AG04449 (cell line): ENCODE results near the gene SHROOM2.
"Not testable (repeated sequence)": the region's sequence is repeated elsewhere in the genome, so short reads cannot be mapped to it uniquely, and the experiment has no call there.

ENCODE experiments used
- CTCF ChIA-PET: fragments of 350-600 bp; formaldehyde crosslinking; extraction: SDS; loops from one replicate; lab custom pipeline; 2021; ENCODE audit warnings: antibody characterized with exemption; lab: Yijun Ruan, JAX
- POLR2A ChIA-PET: fragments of 400-600, 350-600 bp; formaldehyde crosslinking; extraction: SDS; loops from one replicate; lab custom pipeline; 2020; ENCODE audit warnings: antibody characterized with exemption, inconsistent platforms; lab: Yijun Ruan, JAX
- DNase-seq: peaks from one replicate; pipeline ENCODE4 v3.0.0-alpha.2; 2010; ENCODE audit warnings: low read depth, low spot score
- H3K4me3 ChIP-seq: 2 replicates; pipeline ENCODE4 v1.5.1; 2011; ENCODE audit warnings: low read depth, mild to moderate bottlenecking, control low read depth, low read length
- TF ChIP-seq, protein P1 (sequence below): IDR thresholded peaks from one replicate; pipeline ENCODE4 v1.5.1; 2011; ENCODE audit warnings: mild to moderate bottlenecking, moderate library complexity, low read length, control low read depth, inconsistent platforms; ENCODE audit not compliant: insufficient read depth; ENCODE audit errors: missing control alignments

Gene SHROOM2

DNA sequence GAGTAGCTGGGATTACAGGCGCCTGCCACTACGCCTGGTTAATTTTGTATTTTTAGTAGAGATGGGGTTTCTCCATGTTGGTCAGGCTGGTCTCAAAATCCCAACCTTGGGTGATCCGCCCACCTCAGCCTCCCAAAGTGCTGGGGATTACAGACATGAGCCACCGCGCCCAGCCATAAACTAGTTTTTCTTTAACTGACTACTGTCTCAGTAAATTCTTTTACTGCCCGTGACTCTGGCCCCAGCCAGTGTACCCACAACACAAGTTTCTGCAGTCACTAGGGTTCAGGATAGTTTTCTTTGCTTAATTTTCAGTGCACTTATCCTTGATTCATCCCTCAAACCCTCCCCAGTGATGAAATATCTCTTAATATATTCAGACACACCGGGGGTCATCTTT is 8.3 kb downstream of the SHROOM2 start:
- TF ChIP-seq, protein P1, sequence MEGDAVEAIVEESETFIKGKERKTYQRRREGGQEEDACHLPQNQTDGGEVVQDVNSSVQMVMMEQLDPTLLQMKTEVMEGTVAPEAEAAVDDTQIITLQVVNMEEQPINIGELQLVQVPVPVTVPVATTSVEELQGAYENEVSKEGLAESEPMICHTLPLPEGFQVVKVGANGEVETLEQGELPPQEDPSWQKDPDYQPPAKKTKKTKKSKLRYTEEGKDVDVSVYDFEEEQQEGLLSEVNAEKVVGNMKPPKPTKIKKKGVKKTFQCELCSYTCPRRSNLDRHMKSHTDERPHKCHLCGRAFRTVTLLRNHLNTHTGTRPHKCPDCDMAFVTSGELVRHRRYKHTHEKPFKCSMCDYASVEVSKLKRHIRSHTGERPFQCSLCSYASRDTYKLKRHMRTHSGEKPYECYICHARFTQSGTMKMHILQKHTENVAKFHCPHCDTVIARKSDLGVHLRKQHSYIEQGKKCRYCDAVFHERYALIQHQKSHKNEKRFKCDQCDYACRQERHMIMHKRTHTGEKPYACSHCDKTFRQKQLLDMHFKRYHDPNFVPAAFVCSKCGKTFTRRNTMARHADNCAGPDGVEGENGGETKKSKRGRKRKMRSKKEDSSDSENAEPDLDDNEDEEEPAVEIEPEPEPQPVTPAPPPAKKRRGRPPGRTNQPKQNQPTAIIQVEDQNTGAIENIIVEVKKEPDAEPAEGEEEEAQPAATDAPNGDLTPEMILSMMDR: no peak
- POLR2A ChIA-PET: no interaction called here
- DNase-seq: no peak
- CTCF ChIA-PET: no interaction called here
- H3K4me3 ChIP-seq: no peak overlapping the region

DNA sequence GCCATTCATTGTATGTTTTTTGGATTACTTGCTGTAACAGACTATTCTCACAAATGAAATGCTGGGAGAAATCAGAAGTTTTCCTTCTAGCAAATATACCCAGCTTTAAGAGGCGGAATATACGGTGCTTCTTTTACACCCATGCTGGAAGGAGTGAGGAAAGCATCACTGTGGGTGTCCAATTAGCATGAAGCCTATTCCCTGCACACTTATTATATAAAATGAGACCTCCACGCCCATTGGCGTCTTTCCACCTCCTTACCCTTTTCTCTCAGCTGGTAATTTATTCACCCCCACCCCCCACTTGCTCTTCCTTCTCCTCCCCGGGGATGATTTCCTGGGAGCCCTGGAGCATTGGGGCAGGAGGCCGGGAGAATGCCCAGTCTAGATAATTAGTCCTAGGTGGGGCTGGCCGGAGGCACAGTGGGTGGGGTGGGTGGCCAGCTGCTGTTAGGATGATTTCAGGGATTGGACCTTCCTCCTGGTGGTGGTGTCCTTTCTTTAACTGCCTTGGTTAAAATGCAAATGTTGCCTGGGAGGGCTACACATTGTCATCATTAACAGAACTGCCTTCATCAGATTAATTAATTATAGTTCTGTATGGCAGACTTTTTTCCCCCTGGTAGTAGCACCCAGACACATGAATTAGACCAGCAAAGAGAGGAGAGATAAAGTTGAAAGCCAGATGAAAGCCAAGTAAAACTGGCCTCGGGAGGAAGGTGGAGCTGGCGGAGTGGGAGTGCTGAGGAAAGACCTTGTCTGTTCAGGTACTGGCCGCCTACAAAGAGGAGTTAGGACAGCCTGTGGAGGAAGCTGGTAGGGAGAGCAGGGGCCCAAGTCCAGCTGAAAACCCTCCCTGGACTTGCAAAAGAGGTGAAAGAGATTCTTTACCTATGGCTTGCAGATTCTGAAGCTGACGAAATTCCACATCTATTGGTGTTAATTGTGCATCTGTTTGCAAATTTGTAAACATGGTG is 11.4 kb downstream of the SHROOM2 start:
- no peak for DNase-seq
- TF ChIP-seq, protein P1: no peak
- no peak overlapping the region for H3K4me3 ChIP-seq
- CTCF ChIA-PET: no interaction called here
- POLR2A ChIA-PET: no interaction called here

DNA sequence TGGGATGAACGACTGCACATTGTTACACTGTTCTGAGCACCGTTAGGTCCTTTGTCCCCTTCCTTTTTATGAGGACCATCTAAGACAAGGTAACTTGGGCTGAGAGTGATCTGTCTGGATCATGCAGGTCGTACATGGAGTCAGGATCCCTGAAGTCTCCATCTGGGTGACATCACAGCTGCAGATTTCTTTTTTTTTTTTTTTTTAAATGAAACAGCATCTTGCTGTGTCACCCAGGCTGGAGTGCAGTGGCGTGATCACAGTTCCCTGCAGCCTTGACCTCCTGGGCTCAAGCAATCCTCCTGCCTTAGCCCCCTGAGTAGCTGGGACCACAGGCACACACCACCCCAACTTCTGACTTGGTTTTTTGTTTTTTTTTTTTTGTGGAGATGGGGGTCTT is 16.5 kb downstream of the SHROOM2 start:
- no peak overlapping the region for H3K4me3 ChIP-seq
- CTCF ChIA-PET: no interaction called here
- POLR2A ChIA-PET: interaction anchor here (0.7 kb wide), 1 partner anchor 341 kb away, joined by 4 read pairs; no protein-coding TSS in a partner anchor
- no peak for DNase-seq
- TF ChIP-seq, protein P1: no peak

DNA sequence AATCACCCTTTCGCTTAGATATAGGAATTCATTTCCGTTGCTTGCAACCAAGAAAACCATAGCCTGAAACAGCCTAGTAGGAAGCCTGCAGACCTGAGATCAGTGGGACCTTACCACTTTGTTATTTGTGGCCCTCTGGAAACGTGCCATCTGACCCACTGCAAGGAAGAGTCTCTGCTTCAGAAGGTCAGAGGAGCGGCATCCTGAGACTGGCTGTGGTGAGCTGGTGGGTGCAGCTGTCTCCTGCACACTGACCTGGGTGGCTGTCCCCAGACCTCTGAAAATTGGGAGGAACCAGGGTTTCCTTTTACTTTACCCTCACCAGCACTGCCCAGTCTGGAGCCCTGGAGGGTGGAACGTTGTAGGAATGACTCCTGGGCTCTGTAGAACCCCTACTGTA is 18.2 kb downstream of the SHROOM2 start:
- no peak overlapping the region for H3K4me3 ChIP-seq
- ChIA-PET CTCF (no interaction called here), POLR2A (no interaction called here)
- TF ChIP-seq, protein P1: no peak
- DNase-seq: no peak

DNA sequence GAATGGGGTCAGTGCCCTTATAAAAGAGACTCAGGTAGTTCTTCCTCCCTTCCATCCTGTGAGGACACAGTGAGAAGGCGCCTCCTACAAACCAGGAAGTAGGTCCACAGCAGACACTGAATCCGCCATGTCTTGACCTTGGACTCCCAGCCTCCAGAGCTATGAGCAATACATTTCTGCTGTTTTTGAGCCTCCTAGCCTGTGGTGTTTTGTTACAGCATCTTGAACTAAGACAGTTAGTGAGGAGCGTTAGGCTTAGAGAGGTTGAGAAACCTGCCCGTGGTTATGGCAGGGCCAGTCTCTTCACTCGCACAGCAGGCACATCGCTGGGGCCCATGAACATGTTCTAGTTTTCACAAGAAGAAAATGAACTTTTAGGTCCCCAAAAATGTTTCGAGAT is 19.7 kb downstream of the SHROOM2 start:
- DNase-seq: no peak
- ChIA-PET POLR2A (no interaction called here), CTCF (no interaction called here)
- no peak overlapping the region for H3K4me3 ChIP-seq
- TF ChIP-seq, protein P1: no peak

DNA sequence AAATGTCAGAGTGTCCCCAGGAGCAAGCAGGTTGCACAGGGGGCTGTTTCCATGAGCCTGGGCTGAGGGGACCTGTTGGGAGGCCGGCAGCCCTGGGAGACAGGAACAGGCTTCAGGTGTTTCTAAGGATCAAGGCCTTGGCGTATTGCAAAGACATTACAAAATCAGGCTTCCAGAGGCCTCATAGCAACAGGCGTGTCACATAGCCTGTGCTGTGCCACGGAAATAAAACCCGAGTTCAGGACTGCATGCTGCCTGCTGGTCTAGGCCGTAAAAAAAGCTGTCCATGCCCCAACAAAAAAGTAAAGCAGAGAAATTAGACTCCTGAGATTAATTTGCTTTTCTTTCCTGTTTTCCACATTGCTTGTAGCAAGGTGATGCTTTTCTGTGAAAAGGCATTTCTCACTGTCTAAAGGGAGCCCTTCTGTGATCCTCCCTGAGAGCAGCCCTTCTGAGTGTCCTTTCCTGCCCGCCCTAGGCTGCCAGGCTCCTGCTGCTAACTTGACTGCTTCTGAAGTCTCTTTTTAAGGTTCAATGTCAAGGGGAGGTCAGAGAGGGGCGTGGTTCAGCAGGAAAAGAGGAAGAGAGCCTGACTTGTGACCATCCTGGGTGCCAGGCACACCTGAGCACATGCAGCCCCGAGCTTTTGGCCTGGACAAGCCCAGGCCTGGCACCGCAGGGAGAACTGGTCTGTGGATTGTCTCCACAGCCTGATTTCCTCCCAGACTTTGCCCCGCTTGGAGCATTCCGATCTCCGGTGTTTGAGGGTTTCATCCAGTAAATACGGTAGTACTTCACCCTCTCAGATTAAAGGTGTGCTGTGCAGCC is 21.3 kb downstream of the SHROOM2 start:
- DNase-seq: no peak
- POLR2A ChIA-PET: no interaction called here
- CTCF ChIA-PET: no interaction called here
- TF ChIP-seq, protein P1: no peak
- no peak overlapping the region for H3K4me3 ChIP-seq

DNA sequence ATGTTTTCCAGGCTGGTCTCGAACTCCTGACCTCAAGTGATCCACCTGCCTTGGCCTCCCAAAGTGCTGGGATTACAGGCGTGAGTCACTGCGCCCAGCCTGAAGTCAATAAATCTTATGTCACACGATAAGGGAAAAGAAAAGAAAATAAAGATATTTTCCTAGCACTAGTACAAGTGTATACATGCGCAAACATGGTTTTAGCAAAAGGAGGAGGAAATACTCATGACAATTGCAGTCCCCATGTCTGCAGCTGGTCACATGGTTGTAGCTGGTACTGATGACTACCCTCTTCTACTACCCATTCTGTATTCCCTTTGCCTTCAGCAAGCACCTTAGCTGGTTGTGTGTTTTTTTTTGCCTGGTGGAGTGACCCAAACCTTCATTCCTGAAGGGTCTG is 23.6 kb downstream of the SHROOM2 start:
- POLR2A ChIA-PET, H3K4me3 ChIP-seq, CTCF ChIA-PET, DNase-seq: not testable (repeated sequence)

DNA sequence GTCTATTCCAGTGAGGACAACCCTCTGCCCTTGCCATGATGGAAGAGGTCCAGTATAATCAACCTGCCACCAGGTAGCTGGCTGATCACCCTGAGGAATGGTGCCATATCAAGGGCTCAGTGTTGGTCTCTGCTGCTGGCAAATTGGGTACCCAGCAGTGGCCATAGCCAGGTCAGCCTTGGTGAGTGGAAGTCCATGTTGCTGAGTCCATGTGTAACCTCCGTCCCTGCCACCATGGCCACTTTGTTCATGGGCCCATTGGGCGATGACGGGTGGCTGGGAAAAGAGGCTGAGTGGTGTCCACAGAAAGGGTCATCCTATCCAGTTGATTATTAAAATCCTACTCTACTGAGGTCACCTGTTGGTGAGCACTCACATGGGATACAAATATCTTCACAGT is 24.9 kb downstream of the SHROOM2 start:
- POLR2A ChIA-PET, H3K4me3 ChIP-seq, CTCF ChIA-PET, DNase-seq: not testable (repeated sequence)
